ENCODE data around the gene LRRC42.

Gene LRRC42

GRCh38 chr1:53906121-53906520, 40.0 kb upstream of the LRRC42 start:
- TF ChIP-seq CTCF (conservative IDR thresholded peaks at IDR 0.05), result no peak

GRCh38 chr1:53909946-53910345, 36.2 kb upstream of the LRRC42 start:
- TF ChIP-seq CTCF (conservative IDR thresholded peaks at IDR 0.05), result no peak
- no peak overlapping the region for H3K27ac ChIP-seq

More at GRCh38 chr1:53906121-53906520, 40.0 kb upstream of the LRRC42 start:
- no peak overlapping the region for H3K27ac ChIP-seq

- TF ChIP-seq CTCF (conservative IDR thresholded peaks at IDR 0.05), result no peak
- no peak overlapping the region for H3K27ac ChIP-seq
These were observed 34.7 kb upstream of the LRRC42 start for GRCh38 chr1:53911442-53911841.

- no peak overlapping the region for H3K27ac ChIP-seq
These were observed 32.7 kb upstream of the LRRC42 start for GRCh38 chr1:53913352-53914033.

GRCh38 chr1:53918343-53918742, 27.8 kb upstream of the LRRC42 start:
- no peak for TF ChIP-seq CTCF (conservative IDR thresholded peaks at IDR 0.05)
- H3K27ac ChIP-seq, result peak overlapping the region; percentile 77

More at GRCh38 chr1:53913352-53914033, 32.7 kb upstream of the LRRC42 start:
- peak; percentile 21 for TF ChIP-seq CTCF (conservative IDR thresholded peaks at IDR 0.05)

GRCh38 chr1:53919675-53920066, 26.5 kb upstream of the LRRC42 start:
- H3K27ac ChIP-seq, result peak overlapping the region; percentile 77
- no peak for TF ChIP-seq CTCF (conservative IDR thresholded peaks at IDR 0.05)

- no peak for TF ChIP-seq CTCF (conservative IDR thresholded peaks at IDR 0.05)
These were observed 18.7 kb upstream of the LRRC42 start for GRCh38 chr1:53927376-53927881.

More at GRCh38 chr1:53927376-53927881, 18.7 kb upstream of the LRRC42 start:
- H3K27ac ChIP-seq, result no peak overlapping the region

All from VCaP (cell line).